Karpas-422 (cell line): ENCODE measurements around the gene TNNT1. TPM values are rescaled to one million over a fixed set of nuclear protein-coding genes. Genes with fewer than 3 reads are reported as not detected.
A peak's percentile ranks its signal among the peaks of the same experiment; 100 is the strongest.

Experiments
- DNase-seq: peaks from one replicate; pipeline ENCODE4 v3.0.0-alpha.2; 2015
- H2AFZ ChIP-seq: fragments of 200-600 bp; sonication (generic); 2 replicates; pipeline ENCODE4 v1.6.1; 2014; ENCODE audit warnings: antibody characterized with exemption, low read length, mixed read lengths
- H3K27ac ChIP-seq: fragments of 200-600 bp; sonication (generic); 2 replicates; pipeline ENCODE4 v1.5.1; 2014; ENCODE audit warnings: mild to moderate bottlenecking, low read length, moderate library complexity
- H3K27me3 ChIP-seq: fragments of 200-600 bp; sonication (generic); 2 replicates; pipeline ENCODE4 v1.6.1; 2014; ENCODE audit warnings: low read length, mixed read lengths
- H3K36me3 ChIP-seq: fragments of 200-600 bp; sonication (generic); 2 replicates; pipeline ENCODE4 v1.6.1; 2014; ENCODE audit warnings: low read length, mixed read lengths; ENCODE audit not compliant: insufficient read depth
- H3K4me1 ChIP-seq: fragments of 200-600 bp; sonication (generic); 2 replicates; pipeline ENCODE4 v1.6.1; 2014; ENCODE audit warnings: mild to moderate bottlenecking, low read length, mixed read lengths
- H3K4me2 ChIP-seq: fragments of 200-600 bp; sonication (generic); 2 replicates; pipeline ENCODE4 v1.6.1; 2014; ENCODE audit warnings: low read length, low read depth, mild to moderate bottlenecking; ENCODE audit not compliant: poor library complexity, severe bottlenecking
- H3K4me3 ChIP-seq: fragments of 200-600 bp; sonication (generic); 2 replicates; pipeline ENCODE4 v1.5.1; 2014; ENCODE audit warnings: mild to moderate bottlenecking, antibody characterized with exemption, low read length, mixed read lengths
- H3K79me2 ChIP-seq: fragments of 200-600 bp; sonication (generic); 2 replicates; pipeline ENCODE4 v1.6.1; 2014; ENCODE audit warnings: mild to moderate bottlenecking, low read length, mixed read lengths
- H3K9ac ChIP-seq: fragments of 200-600 bp; sonication (generic); 2 replicates; pipeline ENCODE4 v1.6.0; 2014; ENCODE audit warnings: low read length
- H3K9me2 ChIP-seq: fragments of 200-600 bp; sonication (generic), shearing (Covaris generic); replicated peaks from 2 replicates; pipeline ENCODE4 v1.6.0; 2014; ENCODE audit warnings: mild to moderate bottlenecking, low read length, moderate library complexity; ENCODE audit not compliant: insufficient read depth
- H3K9me3 ChIP-seq: fragments of 300-700, 200-600 bp; sonication (generic); 2 replicates; pipeline ENCODE4 v1.6.1; 2014; ENCODE audit warnings: low read length, mixed read lengths
- H4K20me1 ChIP-seq: fragments of 200-600 bp; sonication (generic); 2 replicates; pipeline ENCODE4 v1.6.1; 2014; ENCODE audit warnings: mild to moderate bottlenecking, antibody characterized with exemption, low read length, low read depth; ENCODE audit not compliant: insufficient read depth
- total RNA-seq: library from RNA; depleted of rRNA; stranded (reverse); fragments of >200 nt; shearing (Covaris generic); gene quantifications from 2 replicates; pipeline ENCODE4 v1.2.3, GENCODE V29; 2014; ENCODE audit warnings: low replicate concordance

Gene TNNT1
- total RNA-seq, 1 experiment from 2014 or later: 10.4 TPM

DNA sequence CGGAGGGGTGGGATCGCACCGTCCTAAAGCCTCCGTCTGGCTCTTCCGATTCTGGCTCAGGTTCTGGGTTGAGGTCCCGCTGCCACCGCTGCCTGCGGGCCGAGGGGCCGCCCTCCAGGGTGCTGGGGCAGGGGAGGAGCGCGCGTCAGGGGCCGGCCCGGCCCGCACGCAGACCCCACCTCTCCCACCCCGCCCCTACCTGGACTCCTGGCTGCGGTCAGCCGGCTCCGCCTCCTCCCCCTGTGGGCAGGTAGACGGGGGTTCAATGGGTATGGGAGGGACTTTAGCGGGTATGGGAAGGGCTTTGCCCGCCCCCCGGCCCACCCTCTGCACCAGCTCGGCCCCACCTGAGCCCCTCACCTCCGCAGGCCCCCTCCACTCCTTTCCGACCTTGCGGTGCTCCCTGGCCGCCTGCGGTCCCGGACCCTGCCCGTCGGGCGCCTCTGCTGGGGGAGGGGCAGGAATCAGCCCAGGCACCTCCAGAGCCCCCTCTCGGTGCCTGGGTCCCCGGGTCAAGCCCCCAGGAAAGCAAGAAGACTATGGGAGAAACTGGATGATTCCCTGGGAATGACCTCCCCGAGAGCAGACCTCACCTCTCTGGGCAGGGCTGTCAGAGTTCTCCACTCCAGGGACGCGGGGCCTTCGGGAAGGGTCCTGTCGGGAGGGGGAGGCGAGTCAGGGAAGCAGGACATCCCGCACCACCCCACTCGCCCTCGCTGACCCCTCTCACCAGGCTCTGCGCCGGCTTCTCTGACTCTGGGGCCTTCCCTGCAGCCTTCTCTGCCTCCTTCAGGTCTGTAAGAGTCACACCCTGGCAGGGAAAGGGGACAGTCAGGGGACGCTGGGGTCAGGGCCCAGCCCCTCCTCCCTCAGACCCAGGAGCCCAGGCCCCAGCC, 56.3 kb downstream of the TNNT1 start:
- Histone ChIP-seq H3K9ac (no peak overlapping the region), H3K36me3 (peaks cover 6% of the 10 kb centered on the region; the same call in 1 of the 2 replicates), H4K20me1 (peaks cover 24% of the 10 kb centered on the region), H2AFZ (no peak overlapping the region), H3K9me3 (no peaks in the 10 kb centered on the region), H3K4me3 (no peak overlapping the region), H3K79me2 (no peaks in the 10 kb centered on the region), H3K27me3 (no peaks in the 10 kb centered on the region), H3K27ac (no peak overlapping the region), H3K4me2 (no peak overlapping the region), H3K4me1 (no peaks in the 10 kb centered on the region), H3K9me2 (no peaks in the 10 kb centered on the region)
- DNase-seq: no peak

GRCh38 chr19:55091955-55092354, 57.1 kb downstream of the TNNT1 start:
- peaks cover 13% of the 10 kb centered on the region; the same call in 1 of the 2 replicates for H3K36me3 ChIP-seq

DNA sequence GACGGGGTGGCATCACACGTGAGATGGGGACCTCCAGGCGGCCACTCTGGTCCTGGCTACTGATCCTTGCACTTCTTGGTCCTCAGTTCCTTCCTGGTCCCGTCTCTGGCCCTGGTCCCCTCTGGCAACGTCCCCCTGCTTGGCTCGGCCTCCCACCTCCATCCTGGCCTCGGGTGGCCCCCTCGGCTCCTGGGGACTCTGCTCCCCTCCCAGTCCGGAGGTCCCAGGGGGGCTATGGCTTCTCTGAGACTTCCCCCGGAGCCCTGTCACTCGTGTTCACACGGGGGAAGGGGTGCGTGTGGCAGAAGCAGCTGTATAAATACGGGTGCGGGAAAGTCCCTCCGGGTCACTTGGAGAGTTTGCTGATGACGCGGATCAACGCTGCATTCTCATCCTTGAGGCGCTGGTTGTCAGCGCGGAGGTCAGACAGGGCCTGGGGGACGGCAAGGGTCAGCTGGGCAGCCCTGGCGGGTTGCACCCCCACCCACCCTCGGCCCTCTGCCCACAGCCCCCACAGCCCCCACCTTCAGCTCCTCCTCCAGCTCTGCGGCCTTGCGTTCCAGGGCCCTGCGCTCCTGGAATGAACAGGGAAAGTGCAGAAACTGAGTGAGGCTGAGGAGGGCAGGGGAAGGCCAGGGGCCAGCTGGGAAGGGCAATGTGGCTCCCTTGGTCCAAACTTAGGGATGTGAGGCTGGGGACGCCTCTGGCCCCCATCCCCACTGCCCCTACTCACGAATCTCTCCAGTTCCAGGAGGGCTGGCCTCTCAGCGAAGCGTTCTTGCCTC, 57.7 kb downstream of the TNNT1 start:
- no peak overlapping the region for H2AFZ ChIP-seq
- no peak overlapping the region for H3K4me2 ChIP-seq
- no peaks in the 10 kb centered on the region for H3K4me1 ChIP-seq
- H3K79me2 ChIP-seq: no peaks in the 10 kb centered on the region
- no peak overlapping the region for H3K27ac ChIP-seq
- peaks cover 24% of the 10 kb centered on the region for H4K20me1 ChIP-seq
- H3K27me3 ChIP-seq: no peaks in the 10 kb centered on the region
- no peak overlapping the region for H3K4me3 ChIP-seq
- DNase-seq: no peak
- H3K9ac ChIP-seq: no peak overlapping the region
- H3K9me3 ChIP-seq: no peaks in the 10 kb centered on the region
- no peaks in the 10 kb centered on the region for H3K9me2 ChIP-seq
- H3K36me3 ChIP-seq: peaks cover 13% of the 10 kb centered on the region; the same call in 1 of the 2 replicates

More at GRCh38 chr19:55091955-55092354, 57.1 kb downstream of the TNNT1 start:
- DNase-seq: peak; percentile 67
- Histone ChIP-seq H3K9me3 (no peaks in the 10 kb centered on the region), H3K79me2 (no peaks in the 10 kb centered on the region), H4K20me1 (peaks cover 24% of the 10 kb centered on the region), H3K9ac (no peak overlapping the region), H3K27ac (no peak overlapping the region), H3K4me2 (no peak overlapping the region), H2AFZ (no peak overlapping the region), H3K9me2 (no peaks in the 10 kb centered on the region), H3K4me1 (no peaks in the 10 kb centered on the region), H3K27me3 (no peaks in the 10 kb centered on the region), H3K4me3 (no peak overlapping the region)

DNA sequence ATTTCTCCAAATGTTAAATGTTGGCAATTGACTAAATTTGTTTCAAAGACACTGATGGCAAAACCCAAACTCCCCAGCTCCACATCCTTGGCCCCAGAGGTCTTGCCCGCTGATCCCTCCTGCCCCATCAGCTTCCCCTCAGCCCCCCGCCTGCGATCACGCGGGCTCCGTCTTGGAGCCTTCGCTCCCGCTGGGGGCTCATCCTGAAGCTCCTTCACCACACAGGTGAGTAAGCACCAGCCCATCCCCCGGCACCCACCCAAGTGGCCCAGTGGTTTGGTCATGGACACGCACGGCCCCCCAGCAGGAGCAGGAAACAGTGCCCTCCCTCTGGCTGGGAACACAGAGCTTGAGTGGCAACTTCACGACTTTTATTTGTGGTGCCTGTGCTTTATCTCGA, 58.4 kb downstream of the TNNT1 start:
- Histone ChIP-seq H3K27me3 (no peaks in the 10 kb centered on the region), H3K9ac (no peak overlapping the region), H3K27ac (no peak overlapping the region), H4K20me1 (peaks cover 20% of the 10 kb centered on the region; the same call in 1 of the 2 replicates), H3K79me2 (no peaks in the 10 kb centered on the region), H3K4me3 (no peak overlapping the region), H3K36me3 (peaks cover 19% of the 10 kb centered on the region; the same call in 1 of the 2 replicates), H3K4me2 (no peak overlapping the region), H2AFZ (no peak overlapping the region), H3K9me3 (no peaks in the 10 kb centered on the region), H3K9me2 (no peaks in the 10 kb centered on the region), H3K4me1 (no peaks in the 10 kb centered on the region)
- no peak for DNase-seq

DNA sequence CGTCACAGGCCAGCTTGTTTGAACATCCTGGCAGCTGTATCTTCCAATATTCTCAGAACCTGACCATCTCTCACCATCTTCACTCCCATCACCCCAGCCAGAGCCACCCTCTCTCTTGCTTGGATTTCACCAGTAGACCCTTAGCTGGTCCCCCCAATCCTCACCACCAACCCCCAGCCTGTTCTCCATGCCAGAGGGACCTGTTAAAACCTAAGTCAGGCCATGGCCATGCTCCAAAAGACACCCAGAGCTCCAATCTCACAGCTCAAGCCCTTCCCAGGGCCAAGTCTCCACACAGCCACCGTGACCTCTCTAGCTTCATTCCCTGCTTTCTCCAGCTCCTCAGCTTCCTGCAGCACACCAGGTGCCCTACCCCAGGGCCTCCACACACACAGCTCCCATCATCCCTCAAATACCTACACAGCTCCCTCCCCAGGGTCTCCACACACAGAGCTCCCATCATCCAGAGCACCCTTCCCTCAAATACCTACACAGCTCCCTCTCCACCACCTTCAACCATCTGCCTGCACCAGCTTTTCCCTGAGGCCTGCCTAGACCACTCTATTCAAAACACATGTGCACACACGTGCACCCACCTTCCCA, 59.6 kb downstream of the TNNT1 start:
- DNase-seq: no peak
- Histone ChIP-seq H3K4me3 (no peak overlapping the region), H3K79me2 (no peaks in the 10 kb centered on the region), H3K9ac (no peak overlapping the region), H3K9me3 (no peaks in the 10 kb centered on the region), H3K4me1 (no peaks in the 10 kb centered on the region), H3K4me2 (no peak overlapping the region), H3K27ac (no peak overlapping the region), H4K20me1 (0 out of 2 replicates have a peak, but pooled peaks cover 15% of the 10 kb centered on the region), H2AFZ (no peak overlapping the region), H3K36me3 (peaks cover 19% of the 10 kb centered on the region; the same call in 1 of the 2 replicates), H3K9me2 (no peaks in the 10 kb centered on the region), H3K27me3 (no peaks in the 10 kb centered on the region)

GRCh38 chr19:55088543-55089341, 60.3 kb downstream of the TNNT1 start:
- Histone ChIP-seq H3K36me3 (peaks cover 22% of the 10 kb centered on the region; the same call in 1 of the 2 replicates), H3K4me3 (no peak overlapping the region), H3K27ac (no peak overlapping the region), H3K79me2 (no peaks in the 10 kb centered on the region), H3K9me2 (no peaks in the 10 kb centered on the region), H3K9ac (no peak overlapping the region), H2AFZ (no peak overlapping the region), H3K9me3 (no peaks in the 10 kb centered on the region), H3K4me1 (no peaks in the 10 kb centered on the region), H3K27me3 (no peaks in the 10 kb centered on the region), H3K4me2 (no peak overlapping the region), H4K20me1 (0 out of 2 replicates have a peak, but pooled peaks cover 13% of the 10 kb centered on the region)
- DNase-seq: peak; percentile 96

DNA sequence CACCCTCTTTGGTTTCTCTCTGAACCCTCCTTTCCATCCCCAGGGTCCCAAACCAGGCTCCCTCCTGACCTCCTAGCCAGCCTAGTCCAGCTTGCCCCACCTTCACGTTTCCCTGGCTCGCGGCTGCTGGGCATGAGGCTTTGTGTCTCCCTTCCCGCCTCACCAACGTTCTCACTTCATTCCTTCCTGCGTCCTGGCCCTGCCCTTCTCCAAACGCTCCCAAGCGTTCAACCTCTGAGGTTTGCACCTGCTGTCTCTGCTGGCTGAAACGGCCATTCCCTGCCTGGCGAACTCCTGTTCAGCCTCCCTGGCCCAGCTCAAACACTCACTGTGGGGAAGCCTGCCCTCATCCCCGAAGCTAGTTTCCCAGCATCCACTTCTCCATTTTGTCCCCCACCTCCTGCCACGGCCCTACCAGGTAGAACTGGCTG, 61.0 kb downstream of the TNNT1 start:
- Histone ChIP-seq H3K9me2 (no peaks in the 10 kb centered on the region), H3K4me1 (no peaks in the 10 kb centered on the region), H3K9ac (no peak overlapping the region), H3K36me3 (peaks cover 22% of the 10 kb centered on the region), H2AFZ (no peak overlapping the region), H3K79me2 (no peaks in the 10 kb centered on the region), H3K27me3 (no peaks in the 10 kb centered on the region), H3K4me3 (no peak overlapping the region), H3K27ac (no peak overlapping the region), H4K20me1 (0 out of 2 replicates have a peak, but pooled peaks cover 13% of the 10 kb centered on the region), H3K9me3 (no peaks in the 10 kb centered on the region), H3K4me2 (no peak overlapping the region)
- DNase-seq: no peak
